GDM1 (cell line): ENCODE results near the gene CDH16.
A peak's percentile ranks its signal among the peaks of the same experiment; 100 is the strongest.

ENCODE experiments used
- DNase-seq: peaks from one replicate; lab custom pipeline; 2025; lab: John Stamatoyannopoulos, UW

CDH16 gene

GRCh38 chr16:66895689-66895979 lies 23.1 kb downstream of the CDH16 start:
- DNase-seq, result no peak

GRCh38 chr16:66894948-66895688 lies 23.6 kb downstream of the CDH16 start:
- peak; percentile 34 for DNase-seq

GRCh38 chr16:66894055-66894454 lies 24.6 kb downstream of the CDH16 start:
- DNase-seq, result no peak

DNA sequence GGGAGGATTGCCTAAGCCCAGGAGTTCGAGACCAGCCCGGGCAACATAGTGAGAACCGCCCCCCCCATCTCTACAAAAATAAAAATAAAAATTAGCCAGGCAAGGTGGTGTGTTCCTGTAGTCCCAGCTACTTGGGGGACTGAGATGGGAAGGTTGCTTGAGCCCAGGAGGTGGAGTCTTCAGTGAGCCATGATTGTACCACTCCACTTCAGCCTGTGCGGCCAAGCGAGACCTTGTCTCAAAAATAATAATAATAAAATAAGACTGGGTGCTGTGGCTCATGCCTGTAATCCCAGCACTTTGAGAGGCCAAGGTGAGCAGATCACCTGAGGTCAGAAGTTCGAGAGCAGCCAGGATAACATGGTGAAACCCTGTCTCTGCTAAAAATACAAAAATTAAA lies 26.9 kb downstream of the CDH16 start:
- DNase-seq, result no peak

- DNase-seq, result no peak
These were observed 27.3 kb downstream of the CDH16 start for GRCh38 chr16:66891360-66891759.

DNA sequence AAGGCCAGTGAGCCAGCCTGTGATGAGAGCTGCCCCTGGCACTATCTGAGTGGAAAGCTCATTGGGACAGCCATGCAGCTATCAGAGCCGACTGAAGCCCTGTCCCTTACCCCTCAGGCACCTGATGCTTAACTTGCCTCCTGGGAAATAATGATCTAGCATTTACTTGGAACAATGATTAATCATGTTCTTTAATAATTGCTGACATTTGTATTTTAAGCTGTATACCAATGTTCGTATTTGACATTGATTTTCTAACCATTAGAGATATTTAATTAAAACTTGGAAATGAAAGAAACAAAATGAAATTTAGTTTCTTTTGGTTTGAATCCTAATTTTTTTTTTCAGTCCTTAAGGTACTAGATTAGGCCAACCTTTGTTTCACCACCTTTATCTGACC lies 27.9 kb downstream of the CDH16 start:
- DNase-seq, result no peak

DNA sequence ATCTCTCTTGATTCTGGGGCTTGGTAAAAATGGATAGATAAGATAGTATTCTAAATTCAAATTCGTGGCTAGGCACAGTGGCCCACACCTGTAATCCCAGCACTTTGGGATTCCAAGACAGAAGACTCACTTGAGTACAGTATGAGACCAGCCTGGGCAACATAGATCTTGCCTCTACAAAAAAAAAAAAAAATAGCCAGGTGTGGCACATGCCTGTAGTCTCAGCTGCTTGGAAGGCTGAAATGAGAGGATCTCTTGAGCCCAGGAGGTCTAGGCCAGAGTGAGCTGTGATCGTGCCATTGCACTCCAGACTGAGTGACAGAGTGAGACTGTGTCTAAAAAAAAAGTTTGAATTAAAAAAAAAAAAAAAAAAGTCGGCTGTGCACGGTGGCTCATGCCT lies 29.1 kb downstream of the CDH16 start:
- DNase-seq, result no peak

DNA sequence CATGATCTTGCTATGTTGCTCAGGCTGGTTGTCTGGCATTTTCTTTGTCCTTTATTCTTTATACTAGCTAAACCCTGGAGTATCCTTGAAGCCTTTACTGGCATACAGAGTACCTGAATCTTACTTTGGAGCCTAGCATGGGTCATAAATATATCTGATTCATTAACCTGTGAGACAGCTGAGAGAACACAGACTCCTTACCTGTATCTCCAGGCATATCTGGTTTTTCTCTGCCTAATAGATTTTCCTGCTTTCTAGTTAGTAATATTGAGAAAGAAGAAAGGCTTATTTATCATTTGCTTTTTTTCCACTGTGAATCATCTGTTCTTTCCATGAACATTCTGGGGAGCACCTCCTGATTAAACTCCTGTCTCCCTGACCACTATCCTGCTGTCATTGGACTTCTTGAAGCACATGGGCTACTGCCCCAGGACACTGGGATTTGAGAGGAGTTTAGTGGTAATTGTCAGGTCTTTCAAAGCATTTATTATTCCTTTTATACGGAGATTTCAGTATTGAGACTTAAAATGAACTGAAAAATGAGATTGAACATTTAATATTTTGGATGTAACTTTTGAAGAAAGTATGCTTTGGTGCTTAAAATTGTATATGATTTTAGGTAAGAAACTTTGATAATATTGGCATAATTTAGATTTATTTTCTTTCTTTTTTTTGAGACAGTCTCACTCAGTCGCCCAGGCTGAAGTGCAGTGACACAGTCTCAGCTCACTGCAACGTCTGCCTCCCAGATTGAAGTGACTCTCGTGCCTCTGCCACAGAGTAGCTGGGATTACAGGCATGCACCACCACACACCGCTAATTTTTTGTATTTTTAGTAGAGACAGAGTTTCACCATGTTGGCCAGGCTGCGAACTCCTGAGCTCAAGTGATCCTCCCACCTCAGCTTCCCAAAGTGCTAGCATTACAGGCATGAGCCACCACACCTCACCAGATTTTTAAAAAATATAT lies 29.8 kb downstream of the CDH16 start:
- no peak for DNase-seq

DNA sequence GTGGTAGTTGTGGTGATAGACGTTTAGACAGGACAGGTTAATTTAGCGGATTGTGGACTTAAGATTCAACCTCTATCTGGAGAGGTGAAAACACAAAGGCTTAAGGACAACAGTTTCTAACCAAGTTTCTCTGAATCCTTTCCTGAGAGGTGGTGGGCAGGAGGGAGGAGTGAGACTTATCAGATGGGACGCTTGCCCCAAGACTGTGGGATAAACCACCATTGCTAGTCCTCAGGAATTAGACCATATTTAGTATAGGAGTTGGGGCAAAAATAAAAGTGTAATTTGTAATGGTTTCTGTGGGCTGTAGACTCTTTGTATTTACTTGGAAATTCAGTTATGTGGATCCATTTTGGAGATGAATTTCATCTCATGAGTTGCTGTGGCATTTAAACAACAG lies 31.8 kb downstream of the CDH16 start:
- DNase-seq, result no peak

- DNase-seq, result no peak
These were observed 32.4 kb downstream of the CDH16 start for GRCh38 chr16:66886321-66886720.

DNA sequence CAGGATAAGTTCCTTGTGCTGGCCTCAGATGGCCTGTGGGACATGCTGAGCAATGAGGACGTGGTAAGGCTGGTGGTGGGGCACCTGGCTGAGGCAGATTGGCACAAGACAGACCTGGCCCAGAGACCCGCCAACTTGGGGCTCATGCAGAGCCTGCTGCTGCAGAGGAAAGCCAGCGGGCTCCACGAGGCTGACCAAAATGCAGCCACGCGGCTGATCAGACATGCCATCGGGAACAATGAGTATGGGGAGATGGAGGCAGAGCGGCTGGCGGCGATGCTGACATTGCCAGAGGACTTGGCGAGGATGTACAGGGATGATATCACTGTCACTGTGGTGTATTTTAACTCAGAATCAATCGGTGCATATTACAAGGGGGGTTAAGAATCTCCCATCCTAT lies 33.2 kb downstream of the CDH16 start:
- no peak for DNase-seq

DNA sequence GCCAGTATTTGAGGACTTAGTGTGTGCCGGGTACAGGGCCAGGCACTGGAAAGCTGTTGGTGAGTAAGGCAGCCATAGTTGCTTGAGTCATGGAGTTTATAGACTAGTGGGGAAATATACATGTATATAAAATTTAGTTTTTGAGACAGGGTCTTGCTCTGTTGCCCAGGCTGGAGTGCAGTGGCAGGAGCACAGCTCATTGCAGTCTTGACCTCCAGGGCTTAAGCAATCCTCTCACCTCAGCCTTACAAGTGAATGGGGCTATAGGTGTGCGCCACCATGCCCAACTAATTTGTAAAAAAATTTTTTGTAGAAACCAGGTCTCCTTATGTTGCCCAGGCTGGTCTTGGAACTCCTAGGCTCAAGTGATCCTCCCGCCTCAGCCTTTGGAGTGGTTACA lies 36.0 kb downstream of the CDH16 start:
- no peak for DNase-seq

- DNase-seq, result no peak
These were observed 36.6 kb downstream of the CDH16 start for GRCh38 chr16:66881964-66882508.

GRCh38 chr16:66881560-66881959 lies 37.1 kb downstream of the CDH16 start:
- DNase-seq, result no peak

DNA sequence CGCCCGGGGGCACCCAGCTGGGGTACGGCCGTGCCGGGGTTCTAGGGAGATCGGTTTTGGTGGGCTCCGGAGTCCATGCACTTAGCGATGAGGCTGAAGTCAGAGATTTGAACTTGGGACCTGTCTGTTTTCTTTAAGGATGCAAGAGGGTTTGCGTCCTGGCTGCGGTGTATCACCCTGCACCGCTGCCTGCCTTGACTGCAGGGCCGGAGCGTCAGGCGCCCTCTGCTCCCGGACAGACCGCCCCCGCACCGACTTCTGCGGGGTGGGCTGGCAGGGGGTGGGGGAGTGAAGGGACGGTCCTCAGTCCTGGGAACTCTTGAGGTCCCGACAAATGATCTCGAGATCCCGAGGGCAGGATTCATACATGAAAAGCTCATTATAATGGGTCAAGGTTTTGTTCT lies 37.7 kb downstream of the CDH16 start:
- DNase-seq, result no peak

DNA sequence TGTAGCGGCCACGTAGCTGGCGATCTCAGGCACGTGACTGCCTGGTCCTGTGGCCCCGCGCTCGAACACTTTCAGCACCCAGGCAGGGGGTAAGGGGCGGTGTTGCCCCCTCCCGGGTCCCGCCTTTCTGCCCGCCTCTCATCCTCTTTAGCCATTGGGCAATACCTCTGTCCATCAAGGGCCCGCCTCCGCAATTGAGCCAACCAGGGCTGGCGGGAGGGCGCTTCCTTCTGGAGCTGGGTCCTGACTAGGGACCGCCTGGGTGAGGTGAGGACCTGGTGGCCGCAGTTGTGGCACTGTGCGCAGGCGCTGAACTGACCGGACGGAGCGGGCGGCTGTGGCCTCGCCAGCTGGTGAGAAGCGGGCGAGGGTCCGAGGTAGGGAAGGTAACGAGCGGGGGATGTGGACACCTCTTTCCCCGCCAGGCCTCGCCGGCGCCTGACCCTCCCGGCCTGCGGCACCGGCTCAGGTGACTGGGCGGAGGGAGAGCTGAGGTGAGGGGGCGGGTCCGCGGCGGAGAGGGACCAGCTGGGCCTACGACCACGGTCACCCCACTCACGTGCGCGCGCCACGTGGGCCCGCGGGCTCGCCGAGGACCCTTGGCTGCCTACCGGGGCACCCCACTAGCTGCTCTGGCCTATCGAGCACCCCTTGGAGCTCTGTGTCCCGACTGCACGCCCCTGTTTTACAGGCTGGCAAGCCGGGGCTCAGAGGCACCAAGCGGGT lies 38.2 kb downstream of the CDH16 start, which contains the start of gene PDP2:
TSS of gene PDP2 (plus strand) at position 228 of the 726 bp plus-strand sequence. CDS start 3,770 bp downstream, outside the sequence.
- DNase-seq, result peak; percentile 75

DNA sequence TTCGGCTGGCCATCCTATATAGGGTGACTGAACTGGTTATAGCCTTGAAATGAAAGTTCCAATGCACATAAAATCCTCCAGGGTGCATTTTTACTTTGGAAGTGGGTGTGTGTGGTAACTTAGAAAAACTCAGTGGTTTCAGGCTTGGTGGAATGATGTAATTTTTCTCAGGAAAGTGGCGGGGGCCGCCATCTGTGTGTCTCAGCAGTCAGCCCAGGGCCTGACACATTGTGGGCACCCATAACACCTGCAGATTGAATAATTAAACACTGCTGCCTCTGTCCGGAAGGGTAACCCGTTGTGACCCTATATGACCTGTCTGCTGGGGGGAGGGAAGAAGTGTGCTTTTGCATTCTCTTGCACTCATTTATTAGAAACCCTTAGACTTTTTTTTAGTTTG lies 40.6 kb downstream of the CDH16 start:
- no peak for DNase-seq

- no peak for DNase-seq
These were observed 44.5 kb downstream of the CDH16 start for GRCh38 chr16:66874079-66874775.

GRCh38 chr16:66873685-66874055 lies 45.0 kb downstream of the CDH16 start:
- peak; percentile 35 for DNase-seq

DNA sequence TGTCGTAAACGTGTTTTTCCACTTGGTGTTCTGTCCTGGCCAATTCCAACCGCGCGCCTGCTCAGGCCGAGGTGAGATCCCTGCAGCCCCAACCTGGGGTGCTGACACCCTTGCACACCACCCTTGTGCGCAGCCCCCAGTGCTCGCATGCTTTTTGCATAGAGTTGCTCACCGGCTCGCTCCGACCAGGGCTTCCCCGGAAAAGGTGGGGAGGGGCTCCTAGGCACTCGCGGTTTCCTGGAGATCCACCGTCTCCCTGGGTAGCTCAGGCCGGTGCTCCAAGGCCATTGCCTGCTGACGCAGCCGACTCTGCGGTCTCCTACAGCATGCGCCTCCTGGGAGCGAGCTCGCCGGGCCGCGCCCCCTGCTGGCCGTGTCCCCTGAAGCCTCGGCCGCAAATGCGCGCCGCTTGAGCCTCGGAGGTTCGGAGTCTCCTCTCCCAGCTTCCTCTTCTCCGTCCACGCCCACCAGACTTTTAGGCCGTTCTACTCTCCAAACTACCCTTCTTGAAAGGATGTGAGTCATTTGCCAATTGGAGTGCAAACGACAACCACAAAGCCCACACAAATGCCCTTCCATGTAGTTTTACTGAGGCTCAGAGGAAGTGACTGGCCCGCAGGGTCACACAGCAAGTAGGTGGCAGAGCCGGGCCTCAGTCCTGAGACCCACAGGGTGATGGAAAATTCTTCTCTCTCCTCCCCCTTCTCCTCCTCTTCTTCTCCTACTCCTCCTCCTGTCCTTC lies 45.6 kb downstream of the CDH16 start:
- peak; percentile 96 for DNase-seq

- DNase-seq, result no peak
These were observed 46.1 kb downstream of the CDH16 start for GRCh38 chr16:66872559-66872942.
